Gastroesophageal sphincter (tissue), 4 donors: Measurements from ENCODE around the gene HIP1R. TPM values are rescaled to one million over a fixed set of nuclear protein-coding genes. Genes with fewer than 3 reads are reported as not detected.

Experiments
- ATAC-seq: fragments of 150-250 bp; one replicate; pipeline ENCODE4 v1.9.1; 2016; ENCODE audit warnings: mild to moderate bottlenecking, moderate library complexity
- H3K27ac ChIP-seq, 4 donors: fragments of 200-600 bp; sonication (generic) in 3 of 4; 1 replicate in 3 of 4; 2 replicates in 1 of 4; pipeline ENCODE4 v1.5.1; 2016 to 2019
- H3K27me3 ChIP-seq: fragments of 200-600 bp; sonication (generic); one replicate; pipeline ENCODE4 v1.5.1; 2019
- H3K36me3 ChIP-seq, 2 donors: fragments of 200-600 bp; sonication (generic); one replicate each; pipeline ENCODE4 v1.5.1; 2019; ENCODE audit warnings: control low read depth in 1 of 2
- H3K4me1 ChIP-seq, 3 donors: fragments of 200-600 bp; sonication (generic); 1 replicate in 2 of 3; 2 replicates in 1 of 3; pipeline ENCODE4 v1.5.1; 2016 to 2019; ENCODE audit warnings: control low read depth in 2 of 3
- H3K4me3 ChIP-seq, 2 donors: fragments of 200-600 bp; sonication (generic); one replicate each; pipeline ENCODE4 v1.5.1; 2019; ENCODE audit warnings: mild to moderate bottlenecking in 1 of 2, moderate library complexity in 1 of 2
- H3K9me3 ChIP-seq, 3 donors: fragments of 200-600 bp; sonication (generic); one replicate each; pipeline ENCODE4 v1.5.1; 2017 to 2019; ENCODE audit warnings: control low read depth in 2 of 3
- CTCF ChIP-seq, 4 experiments: fragments of 200-600 bp in 2 of 4; fragments of 450-650 bp in 2 of 4; sonication (generic) in 1 of 4; IDR thresholded peaks; one replicate each; pipeline ENCODE4 v1.5.1; 2017 to 2019; ENCODE audit warnings: antibody characterized with exemption in 4 of 4, mild to moderate bottlenecking in 2 of 4, moderate library complexity in 2 of 4
- EP300 ChIP-seq: sonication (generic); formaldehyde crosslinking; IDR thresholded peaks from one replicate; pipeline ENCODE4 v1.6.1; 2017; ENCODE audit warnings: antibody characterized with exemption, mild to moderate bottlenecking
- POLR2A ChIP-seq, 2 donors: fragments of 450-650 bp; IDR thresholded peaks; one replicate each; pipeline ENCODE4 v1.6.1; 2017; ENCODE audit warnings: antibody characterized with exemption in 2 of 2, mild to moderate bottlenecking in 2 of 2, moderate library complexity in 1 of 2
- POLR2AphosphoS5 ChIP-seq: sonication (generic); formaldehyde crosslinking; IDR thresholded peaks from one replicate; pipeline ENCODE4 v1.6.1; 2017; ENCODE audit warnings: antibody characterized with exemption
- WGBS, 2 donors: methylation state at CpG; one replicate each; pipeline ENCODE4 v1.1.5; 2018; ENCODE audit warnings: low coverage in 1 of 2; 5-methylcytosine and 5-hydroxymethylcytosine counted together
- total RNA-seq, 4 donors: library from RNA; depleted of rRNA; stranded (reverse); fragments of >200 nt; gene quantifications; one replicate each; pipeline ENCODE4 v1.1.0, GENCODE V29; 2016

The HIP1R gene
- total RNA-seq, 4 donors from 2014 or later = 10.2 to 32.5 (median 23.9) TPM

- TF ChIP-seq EP300 (no peak), CTCF (IDR thresholded peaks at IDR 0.05) (no peak), POLR2A (IDR thresholded peaks at IDR 0.05) (no peak), POLR2AphosphoS5 (no peak)
- H3K36me3 ChIP-seq = no peaks in the 10 kb centered on the region
- H3K9me3 ChIP-seq = no peaks in the 10 kb centered on the region
- no peak overlapping the region for H3K27ac ChIP-seq
- 79 to 100% methylated on average over 1 of the region's 1 CpG for WGBS, 2 donors
- no peak for ATAC-seq
- H3K4me1 ChIP-seq = no peaks in the 10 kb centered on the region
- H3K27me3 ChIP-seq = no peaks in the 10 kb centered on the region
- no peak overlapping the region for H3K4me3 ChIP-seq
These were observed 27.6 kb upstream of the HIP1R start for GRCh38 chr12:122807651-122808050.

GRCh38 chr12:122811777-122812176 lies 23.5 kb upstream of the HIP1R start:
- no peaks in the 10 kb centered on the region for H3K36me3 ChIP-seq
- H3K27me3 ChIP-seq = no peaks in the 10 kb centered on the region
- no peak for TF ChIP-seq CTCF (IDR thresholded peaks at IDR 0.05)
- TF ChIP-seq POLR2A (IDR thresholded peaks at IDR 0.05) = no peak
- no peak for TF ChIP-seq POLR2AphosphoS5
- no peak for TF ChIP-seq EP300
- ATAC-seq = no peak
- WGBS, 2 donors = 55 to 60% methylated on average over 2 to 3 of the region's 3 CpGs
- no peak overlapping the region for H3K27ac ChIP-seq
- no peaks in the 10 kb centered on the region for H3K4me1 ChIP-seq
- no peaks in the 10 kb centered on the region for H3K9me3 ChIP-seq
- H3K4me3 ChIP-seq = no peak overlapping the region

- Histone ChIP-seq H3K4me3 (no peak overlapping the region), H3K9me3 (no peaks in the 10 kb centered on the region), H3K4me1 (no peaks in the 10 kb centered on the region), H3K36me3 (no peaks in the 10 kb centered on the region), H3K27me3 (no peaks in the 10 kb centered on the region), H3K27ac (no peak overlapping the region)
- no peak for ATAC-seq
- TF ChIP-seq POLR2AphosphoS5 = no peak
- TF ChIP-seq POLR2A (IDR thresholded peaks at IDR 0.05) = no peak
- TF ChIP-seq EP300 = no peak
- 61 to 80% methylated on average over 5 to 10 of the region's 10 CpGs for WGBS, 2 donors
These were observed 21.9 kb upstream of the HIP1R start for GRCh38 chr12:122813310-122813713.

GRCh38 chr12:122819209-122819785 lies 16.0 kb upstream of the HIP1R start:
- Histone ChIP-seq H3K4me1 (no peaks in the 10 kb centered on the region), H3K27me3 (no peaks in the 10 kb centered on the region), H3K36me3 (no peaks in the 10 kb centered on the region), H3K27ac (no peak overlapping the region), H3K9me3 (no peaks in the 10 kb centered on the region), H3K4me3 (no peak overlapping the region)
- no peak for ATAC-seq
- no peak for TF ChIP-seq POLR2A (IDR thresholded peaks at IDR 0.05)
- no peak for TF ChIP-seq POLR2AphosphoS5
- no peak for TF ChIP-seq EP300
- TF ChIP-seq CTCF (IDR thresholded peaks at IDR 0.05) = no peak
- WGBS, 2 donors = 53 to 64% methylated on average over 8 to 10 of the region's 10 CpGs

- Histone ChIP-seq H3K27me3 (no peaks in the 10 kb centered on the region), H3K4me3 (no peak overlapping the region), H3K4me1 (no peaks in the 10 kb centered on the region), H3K36me3 (no peaks in the 10 kb centered on the region), H3K27ac (no peak overlapping the region), H3K9me3 (no peaks in the 10 kb centered on the region)
- TF ChIP-seq POLR2AphosphoS5 = no peak
- no peak for TF ChIP-seq CTCF (IDR thresholded peaks at IDR 0.05)
- no peak for TF ChIP-seq POLR2A (IDR thresholded peaks at IDR 0.05)
- no peak for TF ChIP-seq EP300
- WGBS, 2 donors = 84 to 94% methylated on average over 2 to 8 of the region's 8 CpGs
- ATAC-seq = no peak
These were observed 15.1 kb upstream of the HIP1R start for GRCh38 chr12:122820138-122820537.
